PC-3 (cell line): ENCODE results near the gene RPL13A. TPM values are rescaled to one million over a fixed set of nuclear protein-coding genes. Genes with fewer than 3 reads are reported as not detected.

Experiments used
- ATAC-seq: fragments of 200-7000 bp; cut with Tn5 transposase; 2 replicates; pipeline ENCODE4 v1.9.1; 2020; ENCODE audit warnings: mild to moderate bottlenecking, moderate library complexity
- BruUV-seq: library from RNA; stranded (reverse); fragments of 400-500 nt; replicated peaks from 2 replicates; lab custom pipeline; 2021; lab: Mats Ljungman, UMichigan
- CTCF ChIA-PET: fragments of 300-600 bp; sonication (Branson Sonifier 250); formaldehyde crosslinking; loops from one replicate; lab custom pipeline; 2022; ENCODE audit warnings: antibody characterized with exemption; lab: Charles Lee
- POLR2A ChIA-PET: fragments of 300-600 bp; sonication (Branson Sonifier 250); formaldehyde crosslinking; loops from one replicate; lab custom pipeline; 2022; ENCODE audit warnings: antibody characterized with exemption; ENCODE audit not compliant: unreplicated experiment; lab: Charles Lee
- DNase-seq: peaks from one replicate; pipeline ENCODE4 v3.0.0-alpha.2; 2015
- H2AFZ ChIP-seq: fragments of 300-600 bp; sonication (generic); 2 replicates; pipeline ENCODE4 v1.6.0; 2016; ENCODE audit warnings: antibody characterized with exemption, low read length
- H3F3A ChIP-seq: fragments of 300-600 bp; sonication (generic); one replicate; pipeline ENCODE4 v1.6.0; 2017; ENCODE audit warnings: antibody characterized with exemption, low read length, control low read depth, mild to moderate bottlenecking; ENCODE audit not compliant: unreplicated experiment
- H3K27ac ChIP-seq: fragments of 300-600 bp; sonication (generic); 2 replicates; pipeline ENCODE4 v1.5.1; 2016; ENCODE audit warnings: mild to moderate bottlenecking, low read length
- H3K27me3 ChIP-seq: fragments of 300-600 bp; sonication (generic); 2 replicates; pipeline ENCODE4 v1.6.1; 2016; ENCODE audit warnings: low read length, mixed read lengths
- H3K36me3 ChIP-seq: fragments of 300-600 bp; sonication (generic); 2 replicates; pipeline ENCODE4 v1.6.1; 2016; ENCODE audit warnings: low read depth, mixed run types, low read length, mixed read lengths
- H3K4me1 ChIP-seq: fragments of 300-600 bp; sonication (generic); 2 replicates; pipeline ENCODE4 v1.5.1; 2016; ENCODE audit warnings: low read length; ENCODE audit not compliant: insufficient read depth
- H3K4me2 ChIP-seq: fragments of 300-600 bp; sonication (generic); 2 replicates; pipeline ENCODE4 v1.6.0; 2016; ENCODE audit warnings: low read length
- H3K4me3 ChIP-seq: fragments of 300-600 bp; sonication (generic); 2 replicates; pipeline ENCODE4 v1.5.1; 2016; ENCODE audit warnings: mild to moderate bottlenecking, low read length, mixed read lengths
- H3K79me2 ChIP-seq: fragments of 300-600 bp; sonication (generic); 2 replicates; pipeline ENCODE4 v1.6.1; 2017; ENCODE audit warnings: low read length, mixed read lengths
- H3K9ac ChIP-seq: fragments of 300-600 bp; sonication (generic); 2 replicates; pipeline ENCODE4 v1.6.0; 2016; ENCODE audit warnings: mild to moderate bottlenecking, low read length
- H3K9me2 ChIP-seq: fragments of 300-600 bp; sonication (generic); replicated peaks from 2 replicates; pipeline ENCODE4 v1.6.1; 2016; ENCODE audit warnings: mixed run types, low read length, mixed read lengths
- H3K9me3 ChIP-seq: fragments of 300-600 bp; sonication (generic); 2 replicates; pipeline ENCODE4 v1.6.1; 2016; ENCODE audit warnings: low read length, mixed read lengths
- H4K20me1 ChIP-seq: fragments of 300-600 bp; sonication (generic); 2 replicates; pipeline ENCODE4 v1.6.1; 2016; ENCODE audit warnings: low read length, mixed read lengths
- EZH2 ChIP-seq: fragments of 300-600 bp; sonication (generic); IDR thresholded peaks from one replicate; pipeline ENCODE4 v1.6.1; 2017; ENCODE audit warnings: antibody characterized with exemption, mild to moderate bottlenecking, low read length; ENCODE audit not compliant: unreplicated experiment
- EZH2phosphoT487 ChIP-seq: fragments of 300-600 bp; sonication (generic); IDR thresholded peaks from 2 replicates; pipeline ENCODE4 v1.6.1; 2018; ENCODE audit warnings: mild to moderate bottlenecking, antibody characterized with exemption, low read length, borderline replicate concordance
- intact Hi-C: fragments of 100-400 bp; cut with micrococcal nuclease; formaldehyde crosslinking; loops from 2 replicates; pipeline ENCODE4 v1.9.0; 2023
- total RNA-seq: library from RNA; depleted of rRNA; stranded (reverse); fragments of >200 nt; gene quantifications from 2 replicates; pipeline ENCODE4 v1.2.3, GENCODE V29; 2014
- TF ChIP-seq, protein P1 (sequence below): fragments of 300-600 bp; sonication (generic); conservative IDR thresholded peaks from 2 replicates; pipeline ENCODE4 v1.5.1; 2017; ENCODE audit warnings: antibody characterized with exemption, low read depth, mild to moderate bottlenecking, low read length

The RPL13A gene
- total RNA-seq, 1 experiment from 2014 or later: 3,023 TPM

GRCh38 chr19:49486710-49487276 lies 615 bp upstream of the RPL13A start:
- Histone ChIP-seq H3K4me3 (0 out of 2 replicates have a peak overlapping the region, but pooled peaks have one; percentile 13), H3K27ac (no peak overlapping the region), H3K36me3 (peaks cover 41% of the 10 kb centered on the region), H4K20me1 (peaks cover 38% of the 10 kb centered on the region), H3K9ac (peak overlapping the region; percentile 59), H3K79me2 (peaks cover 38% of the 10 kb centered on the region), H3K4me1 (peaks cover 12% of the 10 kb centered on the region; the same call in 1 of the 2 replicates), H3K4me2 (peak overlapping the region; percentile 69), H3K27me3 (no peaks in the 10 kb centered on the region), H3K9me2 (no peaks in the 10 kb centered on the region), H3F3A (peaks cover 29% of the 10 kb centered on the region), H2AFZ (peak overlapping the region; percentile 90), H3K9me3 (no peaks in the 10 kb centered on the region)
- intact Hi-C loops: loop anchor here (1.0 kb wide), 1 partner anchor 35 kb away; the partner anchor contains the start of gene PIH1D1
- DNase-seq (no peak), ATAC-seq (no peak; the same call in 1 of the 2 replicates)
- ChIA-PET POLR2A (interaction anchor here (0.5 kb wide), 1 partner anchor 16 kb away, joined by 3 read pairs; no protein-coding TSS in a partner anchor), CTCF (no interaction called here)
- TF ChIP-seq EZH2phosphoT487 (no peak), EZH2 (no peak)
- TF ChIP-seq, protein P1, sequence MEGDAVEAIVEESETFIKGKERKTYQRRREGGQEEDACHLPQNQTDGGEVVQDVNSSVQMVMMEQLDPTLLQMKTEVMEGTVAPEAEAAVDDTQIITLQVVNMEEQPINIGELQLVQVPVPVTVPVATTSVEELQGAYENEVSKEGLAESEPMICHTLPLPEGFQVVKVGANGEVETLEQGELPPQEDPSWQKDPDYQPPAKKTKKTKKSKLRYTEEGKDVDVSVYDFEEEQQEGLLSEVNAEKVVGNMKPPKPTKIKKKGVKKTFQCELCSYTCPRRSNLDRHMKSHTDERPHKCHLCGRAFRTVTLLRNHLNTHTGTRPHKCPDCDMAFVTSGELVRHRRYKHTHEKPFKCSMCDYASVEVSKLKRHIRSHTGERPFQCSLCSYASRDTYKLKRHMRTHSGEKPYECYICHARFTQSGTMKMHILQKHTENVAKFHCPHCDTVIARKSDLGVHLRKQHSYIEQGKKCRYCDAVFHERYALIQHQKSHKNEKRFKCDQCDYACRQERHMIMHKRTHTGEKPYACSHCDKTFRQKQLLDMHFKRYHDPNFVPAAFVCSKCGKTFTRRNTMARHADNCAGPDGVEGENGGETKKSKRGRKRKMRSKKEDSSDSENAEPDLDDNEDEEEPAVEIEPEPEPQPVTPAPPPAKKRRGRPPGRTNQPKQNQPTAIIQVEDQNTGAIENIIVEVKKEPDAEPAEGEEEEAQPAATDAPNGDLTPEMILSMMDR: no peak
- no TSS peak for BruUV-seq

GRCh38 chr19:49488046-49488862 lies 846 bp downstream of the RPL13A start:
- H3K4me2 ChIP-seq: peak overlapping the region; percentile 80
- H3K9ac ChIP-seq: peak overlapping the region; percentile 97
- BruUV-seq: no TSS peak
- POLR2A ChIA-PET: interaction anchor here (0.7 to 1.1 kb wide), 2 partner anchors 15 to 152 kb away, joined by 3 to 4 read pairs; no protein-coding TSS in a partner anchor
- H3K4me3 ChIP-seq: peak overlapping the region; percentile 89
- DNase-seq (no peak), ATAC-seq (no peak)
- no peaks in the 10 kb centered on the region for H3K27me3 ChIP-seq
- peaks cover 49% of the 10 kb centered on the region for H3K36me3 ChIP-seq
- H3K4me1 ChIP-seq: peaks cover 12% of the 10 kb centered on the region; the same call in 1 of the 2 replicates
- no peak overlapping the region for H2AFZ ChIP-seq
- peak overlapping the region; percentile 56 for H3K27ac ChIP-seq
- H3F3A ChIP-seq: peaks cover 44% of the 10 kb centered on the region
- TF ChIP-seq EZH2 (no peak), EZH2phosphoT487 (no peak)
- TF ChIP-seq, protein P1: no peak
- intact Hi-C loops: no loop called here
- peaks cover 41% of the 10 kb centered on the region for H4K20me1 ChIP-seq
- H3K9me3 ChIP-seq: no peaks in the 10 kb centered on the region
- no peaks in the 10 kb centered on the region for H3K9me2 ChIP-seq
- peaks cover 38% of the 10 kb centered on the region for H3K79me2 ChIP-seq
- CTCF ChIA-PET: no interaction called here
